DND-41 (cell line): ENCODE data around the gene ARMC3.

Source experiments
- ATAC-seq: fragments of 200-7000 bp; cut with Tn5 transposase; 3 replicates; pipeline ENCODE4 v1.9.1; 2021; ENCODE audit warnings: low read depth; ENCODE audit not compliant: insufficient read depth
- DNase-seq: peaks from one replicate; pipeline ENCODE4 v3.0.0-alpha.2; 2020
- H2AFZ ChIP-seq: 2 replicates; pipeline ENCODE4 v1.6.0; 2012; ENCODE audit warnings: low read depth, low read length
- H3K27ac ChIP-seq: 2 replicates; pipeline ENCODE4 v1.5.1; 2012; ENCODE audit warnings: low read length, inconsistent platforms
- H3K27me3 ChIP-seq: fragments of 200-600 bp; sonication (generic); 2 replicates; pipeline ENCODE4 v1.6.0; 2012; ENCODE audit warnings: low read length, mild to moderate bottlenecking, inconsistent platforms; ENCODE audit not compliant: insufficient read depth, poor library complexity
- H3K36me3 ChIP-seq: 2 replicates; pipeline ENCODE4 v1.5.1; 2012; ENCODE audit warnings: low read length, inconsistent platforms; ENCODE audit not compliant: insufficient read depth
- H3K4me1 ChIP-seq: 2 replicates; pipeline ENCODE4 v1.5.1; 2012; ENCODE audit warnings: mild to moderate bottlenecking, low read length; ENCODE audit not compliant: insufficient read depth
- H3K4me2 ChIP-seq: 2 replicates; pipeline ENCODE4 v1.6.0; 2012; ENCODE audit warnings: mild to moderate bottlenecking, moderate library complexity, low read length, inconsistent platforms; ENCODE audit not compliant: insufficient read depth
- H3K4me3 ChIP-seq, 2 experiments: fragments of 200-600 bp in 1 of 2; shearing (Covaris generic) in 1 of 2; 2 replicates each; pipeline ENCODE4 v1.5.1; 2012 to 2016; ENCODE audit warnings: inconsistent platforms in 2 of 2, low read length in 2 of 2, mild to moderate bottlenecking in 2 of 2, low read depth in 1 of 2, moderate library complexity in 1 of 2
- H3K79me2 ChIP-seq: 2 replicates; pipeline ENCODE4 v1.6.0; 2012; ENCODE audit warnings: low read length, inconsistent platforms; ENCODE audit not compliant: insufficient read depth
- H3K9ac ChIP-seq: 2 replicates; pipeline ENCODE4 v1.6.0; 2012; ENCODE audit warnings: low read depth, mild to moderate bottlenecking, inconsistent platforms, low read length, moderate library complexity
- H3K9me3 ChIP-seq: 2 replicates; pipeline ENCODE4 v1.5.1; 2012; ENCODE audit warnings: low read length, moderate library complexity, mild to moderate bottlenecking, inconsistent platforms; ENCODE audit not compliant: insufficient read depth, severe bottlenecking
- H4K20me1 ChIP-seq: 2 replicates; pipeline ENCODE4 v1.6.0; 2012; ENCODE audit warnings: low read length; ENCODE audit not compliant: insufficient read depth
- EZH2 ChIP-seq: IDR thresholded peaks from 3 replicates; pipeline ENCODE4 v1.6.1; 2012; ENCODE audit warnings: borderline replicate concordance, low read depth, mild to moderate bottlenecking, moderate library complexity, low read length, inconsistent platforms; ENCODE audit not compliant: severe bottlenecking
- TF ChIP-seq, protein P1 (sequence below): IDR thresholded peaks from 2 replicates; pipeline ENCODE4 v1.5.1; 2012; ENCODE audit warnings: borderline replicate concordance, low read length, moderate library complexity, mild to moderate bottlenecking; ENCODE audit not compliant: poor library complexity, severe bottlenecking; ENCODE audit errors: extremely low read depth

Gene ARMC3, protein sequence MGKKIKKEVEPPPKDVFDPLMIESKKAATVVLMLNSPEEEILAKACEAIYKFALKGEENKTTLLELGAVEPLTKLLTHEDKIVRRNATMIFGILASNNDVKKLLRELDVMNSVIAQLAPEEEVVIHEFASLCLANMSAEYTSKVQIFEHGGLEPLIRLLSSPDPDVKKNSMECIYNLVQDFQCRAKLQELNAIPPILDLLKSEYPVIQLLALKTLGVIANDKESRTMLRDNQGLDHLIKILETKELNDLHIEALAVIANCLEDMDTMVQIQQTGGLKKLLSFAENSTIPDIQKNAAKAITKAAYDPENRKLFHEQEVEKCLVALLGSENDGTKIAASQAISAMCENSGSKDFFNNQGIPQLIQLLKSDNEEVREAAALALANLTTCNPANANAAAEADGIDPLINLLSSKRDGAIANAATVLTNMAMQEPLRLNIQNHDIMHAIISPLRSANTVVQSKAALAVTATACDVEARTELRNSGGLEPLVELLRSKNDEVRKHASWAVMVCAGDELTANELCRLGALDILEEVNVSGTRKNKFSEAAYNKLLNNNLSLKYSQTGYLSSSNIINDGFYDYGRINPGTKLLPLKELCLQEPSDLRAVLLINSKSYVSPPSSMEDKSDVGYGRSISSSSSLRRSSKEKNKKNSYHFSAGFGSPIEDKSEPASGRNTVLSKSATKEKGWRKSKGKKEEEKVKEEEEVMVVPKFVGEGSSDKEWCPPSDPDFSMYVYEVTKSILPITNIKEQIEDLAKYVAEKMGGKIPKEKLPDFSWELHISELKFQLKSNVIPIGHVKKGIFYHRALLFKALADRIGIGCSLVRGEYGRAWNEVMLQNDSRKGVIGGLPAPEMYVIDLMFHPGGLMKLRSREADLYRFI

DNA sequence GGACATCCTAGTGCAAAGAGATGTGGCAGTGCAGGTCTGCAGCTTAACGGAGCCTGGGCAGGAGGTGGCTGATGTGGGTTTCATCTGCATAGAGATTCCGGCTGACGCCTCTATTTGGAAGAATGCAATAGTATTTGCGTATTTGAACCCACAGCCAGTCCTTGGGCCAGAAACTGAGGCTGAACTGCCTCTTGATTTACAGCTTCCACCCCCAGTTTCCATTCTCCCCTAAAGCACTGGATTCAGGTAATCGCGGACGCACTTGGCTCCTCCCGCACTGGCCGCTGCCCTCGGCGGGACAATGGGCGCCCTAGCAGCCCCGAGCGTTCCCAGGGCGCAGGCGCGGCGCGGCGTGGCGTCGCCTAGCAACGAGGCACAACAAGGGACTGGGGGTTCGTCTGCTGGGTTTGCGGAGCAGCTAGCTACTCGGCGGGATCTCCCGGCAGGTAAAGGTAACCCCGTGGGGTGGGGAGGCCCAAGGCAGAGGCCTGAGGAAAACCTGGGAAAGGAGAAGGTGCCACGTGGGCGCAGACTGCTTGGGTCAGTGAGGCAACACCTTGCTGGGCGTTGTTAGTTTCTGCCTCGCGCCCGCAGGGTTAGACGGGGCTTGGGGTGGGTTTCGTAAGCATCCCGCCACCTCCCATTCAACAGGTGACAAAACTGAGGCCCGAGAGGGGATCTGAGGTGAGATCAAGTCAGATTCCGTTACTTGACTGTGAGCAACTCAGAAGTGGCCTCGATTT is at the start of gene ARMC3:
ARMC3 (plus strand) TSS at position 393 of the 743 bp plus-strand sequence. CDS start 3,944 bp downstream, outside the sequence.
- no peaks in the 10 kb centered on the region for H3K4me1 ChIP-seq
- H3K9me3 ChIP-seq = no peaks in the 10 kb centered on the region
- no peak within 1 kb of the TSS for H3K9ac ChIP-seq
- DNase-seq = no peak
- H3K27me3 ChIP-seq = no peaks in the 10 kb centered on the region
- no peak for ATAC-seq
- no peaks in the 10 kb centered on the region for H4K20me1 ChIP-seq
- H3K36me3 ChIP-seq = no peaks in the 10 kb centered on the region
- H3K4me2 ChIP-seq = no peak within 1 kb of the TSS
- H2AFZ ChIP-seq = no peak within 1 kb of the TSS
- no peak within 1 kb of the TSS for H3K4me3 ChIP-seq
- no peak for TF ChIP-seq EZH2
- TF ChIP-seq, protein P1, sequence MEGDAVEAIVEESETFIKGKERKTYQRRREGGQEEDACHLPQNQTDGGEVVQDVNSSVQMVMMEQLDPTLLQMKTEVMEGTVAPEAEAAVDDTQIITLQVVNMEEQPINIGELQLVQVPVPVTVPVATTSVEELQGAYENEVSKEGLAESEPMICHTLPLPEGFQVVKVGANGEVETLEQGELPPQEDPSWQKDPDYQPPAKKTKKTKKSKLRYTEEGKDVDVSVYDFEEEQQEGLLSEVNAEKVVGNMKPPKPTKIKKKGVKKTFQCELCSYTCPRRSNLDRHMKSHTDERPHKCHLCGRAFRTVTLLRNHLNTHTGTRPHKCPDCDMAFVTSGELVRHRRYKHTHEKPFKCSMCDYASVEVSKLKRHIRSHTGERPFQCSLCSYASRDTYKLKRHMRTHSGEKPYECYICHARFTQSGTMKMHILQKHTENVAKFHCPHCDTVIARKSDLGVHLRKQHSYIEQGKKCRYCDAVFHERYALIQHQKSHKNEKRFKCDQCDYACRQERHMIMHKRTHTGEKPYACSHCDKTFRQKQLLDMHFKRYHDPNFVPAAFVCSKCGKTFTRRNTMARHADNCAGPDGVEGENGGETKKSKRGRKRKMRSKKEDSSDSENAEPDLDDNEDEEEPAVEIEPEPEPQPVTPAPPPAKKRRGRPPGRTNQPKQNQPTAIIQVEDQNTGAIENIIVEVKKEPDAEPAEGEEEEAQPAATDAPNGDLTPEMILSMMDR = no peak
- H3K27ac ChIP-seq = no peak within 1 kb of the TSS
- H3K79me2 ChIP-seq = no peaks in the 10 kb centered on the region

DNA sequence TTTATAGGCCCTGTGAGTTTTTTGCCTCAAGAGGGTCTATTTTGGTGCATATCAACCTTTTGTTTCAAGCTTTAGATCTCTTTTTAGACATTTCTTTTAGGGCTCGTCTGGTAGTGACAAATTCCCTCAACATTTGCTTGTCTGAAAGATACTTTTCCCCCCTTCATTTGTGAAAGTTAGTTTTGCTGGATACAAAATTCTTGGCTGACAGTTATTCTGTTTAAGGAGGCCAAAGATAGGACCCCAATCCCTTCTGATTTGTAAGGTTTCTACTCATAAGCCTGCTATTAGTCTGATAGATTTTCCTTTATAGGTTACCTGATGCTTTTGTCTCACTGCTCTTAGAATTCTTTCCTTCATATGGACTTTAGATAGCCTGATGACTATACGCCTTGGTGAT is 36.1 kb upstream of the ARMC3 start:
- H3K4me3 ChIP-seq = no peak overlapping the region
- DNase-seq (no peak), ATAC-seq (no peak)
- H3K4me1 ChIP-seq = no peaks in the 10 kb centered on the region
- no peaks in the 10 kb centered on the region for H3K27me3 ChIP-seq
- no peak overlapping the region for H2AFZ ChIP-seq
- no peaks in the 10 kb centered on the region for H4K20me1 ChIP-seq
- no peak overlapping the region for H3K4me2 ChIP-seq
- TF ChIP-seq, protein P1 = no peak
- H3K27ac ChIP-seq = no peak overlapping the region
- H3K9me3 ChIP-seq = no peaks in the 10 kb centered on the region
- H3K36me3 ChIP-seq = no peaks in the 10 kb centered on the region
- no peaks in the 10 kb centered on the region for H3K79me2 ChIP-seq
- no peak overlapping the region for H3K9ac ChIP-seq

DNA sequence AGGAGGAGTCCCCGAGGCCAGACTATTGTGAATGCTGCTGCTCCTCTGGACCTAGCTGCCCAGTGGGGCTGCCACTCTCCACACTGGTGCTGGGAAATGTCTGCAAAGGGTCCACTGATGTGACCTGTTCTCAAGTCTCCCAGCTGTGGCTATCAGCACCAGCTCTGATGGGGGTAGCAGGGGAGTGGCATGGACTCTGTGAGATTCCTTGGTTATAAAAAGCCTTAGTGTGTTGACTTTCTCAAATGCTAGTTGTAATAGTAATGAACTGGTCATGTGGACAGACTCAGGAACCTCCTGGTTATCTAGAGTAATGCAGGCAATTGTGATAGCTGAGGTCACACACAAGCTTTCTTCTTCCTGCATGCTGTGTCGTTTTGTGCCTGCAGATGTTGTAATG is 34.1 kb upstream of the ARMC3 start:
- no peaks in the 10 kb centered on the region for H3K27me3 ChIP-seq
- no peaks in the 10 kb centered on the region for H3K36me3 ChIP-seq
- H3K79me2 ChIP-seq = no peaks in the 10 kb centered on the region
- no peak overlapping the region for H3K4me3 ChIP-seq
- no peak overlapping the region for H2AFZ ChIP-seq
- no peaks in the 10 kb centered on the region for H3K9me3 ChIP-seq
- no peaks in the 10 kb centered on the region for H3K4me1 ChIP-seq
- DNase-seq (no peak), ATAC-seq (no peak)
- no peaks in the 10 kb centered on the region for H4K20me1 ChIP-seq
- TF ChIP-seq, protein P1 = no peak
- H3K9ac ChIP-seq = no peak overlapping the region
- no peak overlapping the region for H3K27ac ChIP-seq
- no peak overlapping the region for H3K4me2 ChIP-seq
